ENCODE measurements around the gene CAMK1D.

The CAMK1D gene

DNA sequence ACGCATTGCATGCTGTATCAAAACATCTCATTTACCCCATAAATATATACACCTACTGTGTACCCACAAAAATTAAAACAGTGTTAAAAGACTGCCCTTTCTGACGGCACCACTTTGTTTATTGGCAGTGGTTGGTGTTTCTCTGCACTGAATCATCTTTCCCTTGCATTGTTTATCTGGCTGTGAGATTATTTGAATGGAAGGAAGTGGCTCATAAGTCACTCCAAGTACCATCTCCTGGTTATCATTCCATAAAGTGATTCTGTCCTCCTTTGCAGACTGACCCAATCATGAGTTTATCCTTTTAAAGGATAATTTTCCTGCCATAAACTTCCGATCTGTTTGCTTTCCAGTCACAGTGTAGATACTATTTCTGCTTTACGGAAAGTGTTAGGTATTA is 183.8 kb downstream of the CAMK1D start:
- no peaks in the 10 kb centered on the region for H3K9me3 ChIP-seq
- intact Hi-C loops (cut with DNase I; ENCODE audit: low total_unique reads), result no loop called here
- no peaks in the 10 kb centered on the region for H3K36me3 ChIP-seq
- no peak overlapping the region for H3K4me3 ChIP-seq
- H3K27ac ChIP-seq, result no peak overlapping the region
- no peak for TF ChIP-seq CTCF (IDR thresholded peaks at IDR 0.05)
- no peaks in the 10 kb centered on the region for H3K27me3 ChIP-seq
- DNase-seq, result no peak
- H3K4me1 ChIP-seq, result peaks cover 0 to 15% (median 0%) of the 10 kb centered on the region in 4 donors

DNA sequence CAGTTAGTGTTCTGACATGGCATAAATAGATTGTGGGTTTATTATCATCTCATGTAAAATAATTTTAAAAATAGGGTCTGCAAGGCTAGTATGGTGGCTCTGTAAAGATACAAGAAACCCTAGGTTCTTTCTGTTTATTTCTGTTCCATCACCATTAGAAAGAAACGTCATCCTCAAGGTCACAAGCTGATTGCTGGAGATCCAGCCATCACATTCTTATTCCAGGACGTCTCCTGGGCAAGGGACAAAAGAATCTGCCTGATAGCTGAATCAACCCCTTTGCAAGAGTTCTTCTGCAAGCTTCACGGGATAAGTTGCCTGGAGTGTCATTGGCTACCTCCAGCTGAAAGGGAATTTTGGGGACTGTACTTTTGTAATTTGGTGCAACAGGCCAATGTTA is 184.4 kb downstream of the CAMK1D start:
- H3K36me3 ChIP-seq, result no peaks in the 10 kb centered on the region
- no peak for DNase-seq
- H3K27ac ChIP-seq, result no peak overlapping the region
- intact Hi-C loops (cut with DNase I; ENCODE audit: low total_unique reads), result no loop called here
- no peak for TF ChIP-seq CTCF (IDR thresholded peaks at IDR 0.05)
- no peak overlapping the region for H3K4me3 ChIP-seq
- H3K27me3 ChIP-seq, result no peaks in the 10 kb centered on the region
- H3K4me1 ChIP-seq, result peaks cover 0 to 15% (median 0%) of the 10 kb centered on the region in 4 donors
- H3K9me3 ChIP-seq, result no peaks in the 10 kb centered on the region

GRCh38 chr10:12534824-12535223 is 185.5 kb downstream of the CAMK1D start:
- Histone ChIP-seq H3K36me3 (no peaks in the 10 kb centered on the region), H3K27ac (no peak overlapping the region), H3K4me1 (peaks cover 0 to 23% (median 2%) of the 10 kb centered on the region in 4 donors), H3K4me3 (no peak overlapping the region), H3K27me3 (no peaks in the 10 kb centered on the region), H3K9me3 (no peaks in the 10 kb centered on the region)
- DNase-seq, result no peak
- intact Hi-C loops (cut with DNase I; ENCODE audit: low total_unique reads), result no loop called here
- TF ChIP-seq CTCF (IDR thresholded peaks at IDR 0.05), result no peak

DNA sequence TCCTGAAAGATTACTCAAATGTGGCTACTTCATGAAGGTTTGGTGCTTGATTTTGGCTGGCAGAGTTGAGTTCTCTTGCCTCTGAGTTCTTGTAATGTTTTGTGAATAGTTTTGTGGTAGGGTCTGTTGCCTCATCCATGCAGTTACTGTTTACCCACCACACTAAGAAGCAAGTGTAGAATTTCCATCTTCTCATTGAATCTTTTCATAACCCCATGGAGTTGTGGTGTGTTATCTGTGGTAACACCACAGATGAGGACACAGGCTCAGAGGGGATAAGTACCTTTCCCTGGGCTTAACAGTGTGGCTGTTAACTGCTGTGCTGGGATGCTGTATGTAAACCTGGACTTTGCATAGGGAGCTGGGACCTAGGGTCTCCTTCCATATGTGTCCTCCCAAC is 186.3 kb downstream of the CAMK1D start:
- Histone ChIP-seq H3K27ac (no peak overlapping the region), H3K9me3 (no peaks in the 10 kb centered on the region), H3K27me3 (no peaks in the 10 kb centered on the region), H3K4me3 (no peak overlapping the region), H3K4me1 (peaks cover 0 to 17% (median 2%) of the 10 kb centered on the region in 4 donors), H3K36me3 (no peaks in the 10 kb centered on the region)
- no peak for DNase-seq
- intact Hi-C loops (cut with DNase I; ENCODE audit: low total_unique reads), result no loop called here
- no peak for TF ChIP-seq CTCF (IDR thresholded peaks at IDR 0.05)

DNA sequence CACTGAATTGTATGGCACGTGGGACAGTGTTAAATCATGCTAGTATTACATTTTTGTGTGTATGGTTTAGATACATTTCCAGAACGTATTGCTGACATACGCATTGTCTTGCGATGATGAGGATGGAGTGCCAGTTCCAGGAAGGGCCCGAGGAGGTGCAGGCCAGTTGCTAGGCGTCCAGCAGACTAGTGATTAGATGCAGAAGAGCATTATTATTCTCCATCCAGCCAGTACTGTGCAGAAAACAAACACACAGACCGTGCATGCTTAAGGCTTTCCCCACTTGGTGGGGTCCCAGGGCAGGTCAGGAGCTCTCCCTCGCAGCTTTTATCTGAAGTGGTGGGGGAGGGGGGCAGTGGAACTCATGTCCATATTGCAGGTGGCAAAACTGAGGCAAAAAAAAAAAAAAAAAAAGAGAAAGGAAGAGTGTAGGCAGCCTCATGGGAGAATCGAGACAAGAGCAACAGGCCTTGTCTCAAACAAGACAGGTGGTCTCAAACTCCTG is 189.2 kb downstream of the CAMK1D start:
- no peak for TF ChIP-seq CTCF (IDR thresholded peaks at IDR 0.05)
- H3K36me3 ChIP-seq, result no peaks in the 10 kb centered on the region
- H3K9me3 ChIP-seq, result no peaks in the 10 kb centered on the region
- peaks cover 0 to 11% (median 2%) of the 10 kb centered on the region in 4 donors for H3K4me1 ChIP-seq
- H3K27ac ChIP-seq, result no peak overlapping the region
- H3K4me3 ChIP-seq, result no peak overlapping the region
- no peaks in the 10 kb centered on the region for H3K27me3 ChIP-seq
- intact Hi-C loops (cut with DNase I; ENCODE audit: low total_unique reads), result no loop called here
- no peak for DNase-seq
